Erythroblast (primary cell): ENCODE measurements around the gene KDSR.

Source experiments
- GATA1 ChIP-seq: IDR thresholded peaks from 2 replicates; pipeline ENCODE4 v1.6.1; 2011; ENCODE audit warnings: low read depth, mild to moderate bottlenecking, control low read depth, low read length, moderate library complexity
- POLR2A ChIP-seq: IDR thresholded peaks from 2 replicates; pipeline ENCODE4 v1.6.1; 2011; ENCODE audit warnings: mild to moderate bottlenecking, low read length

- no peak for TF ChIP-seq POLR2A
- no peak for TF ChIP-seq GATA1
Observed at GRCh38 chr18:63394954-63395353, 27.9 kb upstream of the KDSR start.
